GM18517 (cell line): ENCODE data around the gene DDHD1.

Source experiments
- ATAC-seq: cut with Tn5 transposase; IDR thresholded peaks from one replicate; pipeline ENCODE4 v1.9.1; 2021; ENCODE audit warnings: mild to moderate bottlenecking, moderate library complexity; ENCODE audit not compliant: unreplicated experiment

DDHD1 gene

DNA sequence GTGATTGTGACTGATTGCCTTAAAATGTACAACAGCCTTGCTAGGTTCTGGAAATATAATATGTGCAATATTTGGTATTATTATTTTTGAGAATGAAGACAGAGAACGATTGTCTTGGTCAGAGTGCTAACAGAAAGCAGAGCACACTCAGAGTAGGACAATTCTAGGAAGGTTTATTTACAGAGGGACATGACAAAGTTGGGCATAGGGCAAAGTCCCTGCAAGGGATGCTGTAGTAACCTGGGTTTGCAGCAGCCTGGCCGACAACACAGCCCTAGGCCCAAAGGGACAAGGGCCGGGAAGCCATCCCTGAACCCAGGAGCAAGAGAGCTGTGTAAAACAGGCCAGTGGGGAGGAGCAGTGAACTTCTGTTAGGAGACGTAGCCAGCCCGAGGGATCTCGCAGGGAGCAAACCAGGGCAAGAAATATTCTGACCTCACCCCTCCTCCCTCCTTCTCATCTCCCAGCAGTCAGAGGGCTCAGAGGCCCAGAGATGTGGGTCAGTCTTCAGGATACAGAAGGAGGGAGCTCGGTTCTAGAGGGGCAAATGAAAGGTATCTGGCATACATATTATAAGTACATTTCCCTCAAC, 151.2 kb downstream of the DDHD1 start:
- no peak for ATAC-seq

DNA sequence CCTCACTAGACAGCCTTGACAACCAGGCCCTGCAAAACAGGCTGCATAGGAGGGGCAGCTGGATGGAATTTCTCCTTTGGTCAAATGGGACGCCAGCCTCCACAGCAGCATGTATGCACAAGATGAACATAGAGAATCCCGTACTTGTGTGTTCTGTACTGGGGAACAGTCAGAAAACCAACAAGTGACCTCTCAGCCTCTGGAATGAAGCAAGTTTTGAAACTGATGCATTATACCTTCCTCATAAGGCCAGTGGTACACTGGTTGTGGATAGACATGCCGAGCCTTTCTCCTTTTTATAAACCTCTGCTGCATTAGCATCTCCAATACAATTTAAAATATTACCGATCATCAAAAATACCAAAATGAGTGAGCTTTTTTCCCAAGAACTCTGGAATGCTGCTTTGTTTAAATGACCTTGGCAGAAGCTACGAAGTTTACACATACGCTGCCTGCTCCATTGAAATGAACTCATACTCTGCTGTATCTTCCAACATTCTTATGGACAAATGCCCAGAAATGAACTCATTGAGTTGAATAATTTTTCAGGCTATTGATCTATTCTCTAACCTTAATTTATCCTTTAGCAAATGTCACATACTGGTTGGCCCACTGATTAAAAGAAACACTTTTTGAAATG, 154.6 kb downstream of the DDHD1 start:
- ATAC-seq: no peak

DNA sequence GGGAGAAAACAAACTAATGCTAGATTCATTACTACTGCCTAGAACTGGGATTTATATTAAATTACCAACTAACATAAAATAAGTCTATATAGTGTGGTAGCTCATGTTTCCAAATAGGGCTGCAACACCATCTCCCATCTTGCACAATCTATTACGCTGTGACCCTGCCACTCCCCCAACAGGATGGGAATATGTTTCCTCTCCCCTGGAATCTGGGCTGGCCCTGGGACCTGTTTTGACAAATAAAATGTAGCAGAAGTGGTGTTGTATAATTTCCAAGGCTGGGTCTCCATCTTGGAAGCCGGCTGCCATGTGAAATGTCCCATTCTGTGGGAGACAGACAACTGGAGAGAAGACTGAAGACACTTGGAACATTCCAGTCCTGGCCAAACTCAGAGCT, 156.6 kb downstream of the DDHD1 start:
- no peak for ATAC-seq

- no peak for ATAC-seq
Observed at GRCh38 chr14:52995998-52996397, 157.1 kb downstream of the DDHD1 start.

- ATAC-seq: no peak
Observed at GRCh38 chr14:52992236-52992870, 160.8 kb downstream of the DDHD1 start.

- no peak for ATAC-seq
Observed at GRCh38 chr14:52988139-52988538, 165.0 kb downstream of the DDHD1 start.

GRCh38 chr14:52987514-52987913, 165.6 kb downstream of the DDHD1 start:
- no peak for ATAC-seq

- ATAC-seq: no peak
Observed at GRCh38 chr14:52987042-52987441, 166.1 kb downstream of the DDHD1 start.
